A673 (cell line): ENCODE results near the gene TFDP2. TPM values are rescaled to one million over a fixed set of nuclear protein-coding genes. Genes with fewer than 3 reads are reported as not detected.

Experiments used
- BruUV-seq: library from RNA; stranded (reverse); fragments of 400-500 nt; replicated peaks from 2 replicates; lab custom pipeline; 2021; lab: Mats Ljungman, UMichigan
- CTCF ChIA-PET: fragments of 300-600 bp; sonication (Branson Sonifier 250); formaldehyde crosslinking; loops from one replicate; lab custom pipeline; 2022; ENCODE audit warnings: antibody characterized with exemption; lab: Charles Lee
- POLR2A ChIA-PET: fragments of 300-600 bp; sonication (Branson Sonifier 250); formaldehyde crosslinking; loops from one replicate; lab custom pipeline; 2022; ENCODE audit warnings: antibody characterized with exemption; ENCODE audit not compliant: low non-redundant PET; lab: Charles Lee
- DNase-seq: peaks from one replicate; pipeline ENCODE4 v3.0.0-alpha.2; 2015; ENCODE audit warnings: low spot score
- H3K27ac ChIP-seq: fragments of 200-600 bp; sonication (generic); 2 replicates; pipeline ENCODE4 v1.5.1; 2016; ENCODE audit warnings: mixed run types, low read depth, mild to moderate bottlenecking, mixed read lengths, antibody characterized with exemption, low read length; ENCODE audit not compliant: poor library complexity, severe bottlenecking
- H3K27me3 ChIP-seq: fragments of 200-600 bp; sonication (generic); replicated peaks from 2 replicates; pipeline ENCODE4 v1.6.1; 2017; ENCODE audit warnings: mixed run types, low read depth, mild to moderate bottlenecking, mixed read lengths, antibody characterized with exemption, low read length; ENCODE audit not compliant: insufficient read depth, poor library complexity
- H3K36me3 ChIP-seq: fragments of 200-600 bp; sonication (generic); 2 replicates; pipeline ENCODE4 v1.6.1; 2016; ENCODE audit warnings: mixed run types, mild to moderate bottlenecking, mixed read lengths, antibody characterized with exemption, low read length; ENCODE audit not compliant: insufficient read depth, poor library complexity, severe bottlenecking
- H3K4me1 ChIP-seq: fragments of 200-600 bp; sonication (generic); 2 replicates; pipeline ENCODE4 v1.6.1; 2017; ENCODE audit warnings: mixed run types, mild to moderate bottlenecking, mixed read lengths, antibody characterized with exemption, low read length; ENCODE audit not compliant: insufficient read depth, poor library complexity, severe bottlenecking
- H3K4me3 ChIP-seq: fragments of 200-600 bp; sonication (generic); 2 replicates; pipeline ENCODE4 v1.5.1; 2016; ENCODE audit warnings: low read depth, mixed run types, mild to moderate bottlenecking, mixed read lengths, low read length; ENCODE audit not compliant: poor library complexity, severe bottlenecking
- H3K9me3 ChIP-seq: fragments of 200-600 bp; sonication (generic); 2 replicates; pipeline ENCODE4 v1.6.1; 2016; ENCODE audit warnings: mixed run types, low read depth, mild to moderate bottlenecking, mixed read lengths, antibody characterized with exemption, low read length; ENCODE audit not compliant: poor library complexity, severe bottlenecking
- CTCF ChIP-seq: fragments of 300-800, 200-600 bp; sonication (generic); conservative IDR thresholded peaks from 2 replicates; pipeline ENCODE4 v1.5.1; 2017; ENCODE audit warnings: low read depth, mild to moderate bottlenecking, antibody characterized with exemption, low read length, moderate library complexity, mixed read lengths
- EZH2 ChIP-seq: fragments of 200-600 bp; sonication (generic); IDR thresholded peaks from 2 replicates; pipeline ENCODE4 v1.6.1; 2017; ENCODE audit warnings: borderline replicate concordance, low read depth, mild to moderate bottlenecking, mixed read lengths, antibody characterized with exemption, low read length; ENCODE audit not compliant: poor library complexity, severe bottlenecking
- intact Hi-C: fragments of 100-400 bp; cut with micrococcal nuclease; formaldehyde crosslinking; loops from one replicate; pipeline ENCODE4 v1.10.0; 2022; ENCODE audit not compliant: unreplicated experiment
- total RNA-seq: library from RNA; stranded (reverse); gene quantifications from 2 replicates; pipeline ENCODE4 v1.2.3, GENCODE V29; 2021

The TFDP2 gene
- total RNA-seq, 1 experiment from 2014 or later = 41.6 TPM

GRCh38 chr3:142127941-142128658 is 21.2 kb downstream of the TFDP2 start:
- no peaks in the 10 kb centered on the region for H3K27me3 ChIP-seq
- CTCF ChIA-PET = no interaction called here
- H3K36me3 ChIP-seq = no peaks in the 10 kb centered on the region
- POLR2A ChIA-PET = no interaction called here
- DNase-seq = no peak
- TF ChIP-seq CTCF (no peak), EZH2 (no peak)
- no peaks in the 10 kb centered on the region for H3K9me3 ChIP-seq
- intact Hi-C loops = loop anchor here (5.0 to 10.0 kb wide), 2 partner anchors 163 to 859 kb away; no protein-coding TSS in a partner anchor
- H3K4me3 ChIP-seq = no peak overlapping the region
- H3K4me1 ChIP-seq = no peaks in the 10 kb centered on the region
- no peak overlapping the region for H3K27ac ChIP-seq
- BruUV-seq = no TSS peak

- Histone ChIP-seq H3K4me3 (no peak overlapping the region), H3K36me3 (no peaks in the 10 kb centered on the region), H3K27ac (no peak overlapping the region), H3K27me3 (no peaks in the 10 kb centered on the region), H3K4me1 (no peaks in the 10 kb centered on the region), H3K9me3 (no peaks in the 10 kb centered on the region)
- CTCF ChIA-PET = no interaction called here
- intact Hi-C loops = loop anchor here (10.0 kb wide), 1 partner anchor 159 kb away; no protein-coding TSS in a partner anchor
- no peak for TF ChIP-seq CTCF
- TF ChIP-seq EZH2 = no peak
- DNase-seq = no peak
- BruUV-seq = no TSS peak
- POLR2A ChIA-PET = no interaction called here
Observed at GRCh38 chr3:142124243-142124642, 25.1 kb downstream of the TFDP2 start.

GRCh38 chr3:142120707-142121106 is 28.6 kb downstream of the TFDP2 start:
- TF ChIP-seq CTCF (no peak), EZH2 (no peak)
- H3K4me1 ChIP-seq = no peaks in the 10 kb centered on the region
- no peaks in the 10 kb centered on the region for H3K36me3 ChIP-seq
- H3K4me3 ChIP-seq = no peak overlapping the region
- no peak for DNase-seq
- ChIA-PET POLR2A (interaction anchor here (0.5 kb wide), 1 partner anchor 1592 kb away, joined by 4 read pairs; no protein-coding TSS in a partner anchor), CTCF (interaction anchor here (0.5 kb wide), 1 partner anchor 172 kb away, joined by 7 read pairs; no protein-coding TSS in a partner anchor)
- H3K9me3 ChIP-seq = no peaks in the 10 kb centered on the region
- intact Hi-C loops = loop anchor here (10.0 kb wide), 1 partner anchor 156 kb away; no protein-coding TSS in a partner anchor
- no peak overlapping the region for H3K27ac ChIP-seq
- H3K27me3 ChIP-seq = no peaks in the 10 kb centered on the region
- BruUV-seq = no TSS peak
